Activated T-helper 17 cell treated with anti-CD3 and anti-CD28 coated beads, Interleukin-2, amount 50 U/mL, for 72 hours (primary cell): ENCODE data around the gene UBE3B. TPM values are rescaled to one million over a fixed set of nuclear protein-coding genes. Genes with fewer than 3 reads are reported as not detected.

ENCODE experiments used
- ATAC-seq: fragments of 150-1000 bp; cut with Tn5 transposase; replicated peaks from 2 replicates; pipeline ENCODE4 v1.10.0; 2021; ENCODE audit warnings: mild to moderate bottlenecking, moderate library complexity
- H3K27ac Mint-ChIP-seq: one replicate; pipeline ENCODE4 v1.8.0; 2022; ENCODE audit warnings: mixed read lengths
- H3K27me3 Mint-ChIP-seq: one replicate; pipeline ENCODE4 v1.8.0; 2022; ENCODE audit warnings: mixed read lengths
- H3K36me3 Mint-ChIP-seq: one replicate; pipeline ENCODE4 v1.8.0; 2022; ENCODE audit warnings: low read depth, mild to moderate bottlenecking, mixed read lengths
- H3K4me1 Mint-ChIP-seq: one replicate; pipeline ENCODE4 v1.8.0; 2022; ENCODE audit warnings: mixed read lengths
- H3K4me3 Mint-ChIP-seq: one replicate; pipeline ENCODE4 v1.8.0; 2022; ENCODE audit warnings: mild to moderate bottlenecking, mixed read lengths
- H3K9me3 Mint-ChIP-seq: one replicate; pipeline ENCODE4 v1.8.0; 2022; ENCODE audit warnings: mixed read lengths
- total RNA-seq, 2 donors: library from RNA; stranded (reverse); gene quantifications; one replicate each; pipeline ENCODE4 v1.2.3, GENCODE V29; 2022

The UBE3B gene
- total RNA-seq, 2 donors from 2014 or later: 36.4 to 42.3 TPM

GRCh38 chr12:109547286-109547685, 69.9 kb downstream of the UBE3B start:
- Mint-ChIP-seq H3K9me3 (no peaks in the 10 kb centered on the region), H3K36me3 (no peaks in the 10 kb centered on the region), H3K4me3 (no peak overlapping the region), H3K27ac (no peak overlapping the region), H3K27me3 (peaks cover 17% of the 10 kb centered on the region), H3K4me1 (peaks cover 5% of the 10 kb centered on the region)
- ATAC-seq: no peak

- Mint-ChIP-seq H3K9me3 (no peaks in the 10 kb centered on the region), H3K36me3 (no peaks in the 10 kb centered on the region), H3K4me3 (no peak overlapping the region), H3K27ac (no peak overlapping the region), H3K27me3 (peaks cover 17% of the 10 kb centered on the region), H3K4me1 (peaks cover 5% of the 10 kb centered on the region)
- ATAC-seq: no peak
These were observed 70.8 kb downstream of the UBE3B start for GRCh38 chr12:109548258-109548657.

- Mint-ChIP-seq H3K4me3 (no peak overlapping the region), H3K36me3 (no peaks in the 10 kb centered on the region), H3K27me3 (peaks cover 17% of the 10 kb centered on the region), H3K27ac (no peak overlapping the region), H3K9me3 (no peaks in the 10 kb centered on the region), H3K4me1 (peaks cover 4% of the 10 kb centered on the region)
- ATAC-seq: no peak
These were observed 72.3 kb downstream of the UBE3B start for GRCh38 chr12:109549613-109550270.

GRCh38 chr12:109550281-109550680, 72.8 kb downstream of the UBE3B start:
- H3K4me1 Mint-ChIP-seq: no peaks in the 10 kb centered on the region
- H3K36me3 Mint-ChIP-seq: no peaks in the 10 kb centered on the region
- ATAC-seq: no peak
- peaks cover 17% of the 10 kb centered on the region for H3K27me3 Mint-ChIP-seq
- no peaks in the 10 kb centered on the region for H3K9me3 Mint-ChIP-seq
- no peak overlapping the region for H3K27ac Mint-ChIP-seq
- no peak overlapping the region for H3K4me3 Mint-ChIP-seq

GRCh38 chr12:109551108-109551507, 73.7 kb downstream of the UBE3B start:
- H3K9me3 Mint-ChIP-seq: no peaks in the 10 kb centered on the region
- ATAC-seq: no peak
- H3K27me3 Mint-ChIP-seq: peaks cover 17% of the 10 kb centered on the region
- H3K4me1 Mint-ChIP-seq: no peaks in the 10 kb centered on the region
- H3K27ac Mint-ChIP-seq: no peak overlapping the region
- H3K4me3 Mint-ChIP-seq: no peak overlapping the region
- no peaks in the 10 kb centered on the region for H3K36me3 Mint-ChIP-seq

- no peak overlapping the region for H3K27ac Mint-ChIP-seq
- H3K9me3 Mint-ChIP-seq: no peaks in the 10 kb centered on the region
- peaks cover 7% of the 10 kb centered on the region for H3K27me3 Mint-ChIP-seq
- no peak overlapping the region for H3K4me3 Mint-ChIP-seq
- no peaks in the 10 kb centered on the region for H3K4me1 Mint-ChIP-seq
- no peak for ATAC-seq
- no peaks in the 10 kb centered on the region for H3K36me3 Mint-ChIP-seq
These were observed 75.5 kb downstream of the UBE3B start for GRCh38 chr12:109552971-109553370.

- H3K4me3 Mint-ChIP-seq: no peak overlapping the region
- no peak overlapping the region for H3K27ac Mint-ChIP-seq
- no peak for ATAC-seq
- peaks cover 5% of the 10 kb centered on the region for H3K27me3 Mint-ChIP-seq
- H3K9me3 Mint-ChIP-seq: no peaks in the 10 kb centered on the region
- H3K36me3 Mint-ChIP-seq: no peaks in the 10 kb centered on the region
- no peaks in the 10 kb centered on the region for H3K4me1 Mint-ChIP-seq
These were observed 76.0 kb downstream of the UBE3B start for GRCh38 chr12:109553483-109553882.

- Mint-ChIP-seq H3K27me3 (peaks cover 5% of the 10 kb centered on the region), H3K27ac (no peak overlapping the region), H3K4me1 (no peaks in the 10 kb centered on the region), H3K9me3 (no peaks in the 10 kb centered on the region), H3K4me3 (no peak overlapping the region), H3K36me3 (no peaks in the 10 kb centered on the region)
- ATAC-seq: no peak
These were observed 76.6 kb downstream of the UBE3B start for GRCh38 chr12:109553906-109554500.

- Mint-ChIP-seq H3K4me1 (no peaks in the 10 kb centered on the region), H3K9me3 (no peaks in the 10 kb centered on the region), H3K27me3 (peaks cover 3% of the 10 kb centered on the region), H3K4me3 (no peak overlapping the region), H3K36me3 (no peaks in the 10 kb centered on the region), H3K27ac (no peak overlapping the region)
- ATAC-seq: no peak
These were observed 77.3 kb downstream of the UBE3B start for GRCh38 chr12:109554761-109555160.

- H3K4me1 Mint-ChIP-seq: no peaks in the 10 kb centered on the region
These were observed 78.2 kb downstream of the UBE3B start for GRCh38 chr12:109555431-109556315.

GRCh38 chr12:109557200-109557599, 79.8 kb downstream of the UBE3B start:
- no peak for ATAC-seq
- Mint-ChIP-seq H3K36me3 (peaks cover 4% of the 10 kb centered on the region), H3K27me3 (no peaks in the 10 kb centered on the region), H3K4me3 (no peak overlapping the region), H3K27ac (no peak overlapping the region), H3K9me3 (no peaks in the 10 kb centered on the region), H3K4me1 (no peaks in the 10 kb centered on the region)

More at GRCh38 chr12:109555431-109556315, 78.2 kb downstream of the UBE3B start:
- H3K4me3 Mint-ChIP-seq: no peak overlapping the region
- H3K27me3 Mint-ChIP-seq: no peaks in the 10 kb centered on the region
- H3K9me3 Mint-ChIP-seq: no peaks in the 10 kb centered on the region
- no peak overlapping the region for H3K27ac Mint-ChIP-seq
- ATAC-seq: no peak
- no peaks in the 10 kb centered on the region for H3K36me3 Mint-ChIP-seq

GRCh38 chr12:109557805-109558204, 80.4 kb downstream of the UBE3B start:
- no peaks in the 10 kb centered on the region for H3K4me1 Mint-ChIP-seq
- ATAC-seq: no peak

GRCh38 chr12:109558374-109559199, 81.2 kb downstream of the UBE3B start:
- H3K4me3 Mint-ChIP-seq: no peak overlapping the region

More at GRCh38 chr12:109557805-109558204, 80.4 kb downstream of the UBE3B start:
- no peaks in the 10 kb centered on the region for H3K27me3 Mint-ChIP-seq
- no peak overlapping the region for H3K4me3 Mint-ChIP-seq
- H3K36me3 Mint-ChIP-seq: peaks cover 10% of the 10 kb centered on the region
- H3K27ac Mint-ChIP-seq: no peak overlapping the region
- no peaks in the 10 kb centered on the region for H3K9me3 Mint-ChIP-seq

GRCh38 chr12:109559200-109559505, 81.7 kb downstream of the UBE3B start:
- Mint-ChIP-seq H3K36me3 (peaks cover 10% of the 10 kb centered on the region), H3K4me1 (no peaks in the 10 kb centered on the region), H3K27ac (no peak overlapping the region), H3K4me3 (no peak overlapping the region), H3K27me3 (no peaks in the 10 kb centered on the region), H3K9me3 (no peaks in the 10 kb centered on the region)
- ATAC-seq: no peak

More at GRCh38 chr12:109558374-109559199, 81.2 kb downstream of the UBE3B start:
- Mint-ChIP-seq H3K36me3 (peaks cover 10% of the 10 kb centered on the region), H3K27ac (no peak overlapping the region), H3K4me1 (no peaks in the 10 kb centered on the region), H3K27me3 (no peaks in the 10 kb centered on the region), H3K9me3 (no peaks in the 10 kb centered on the region)
- ATAC-seq: no peak
